Astrocyte (in vitro differentiated cells and primary cell): ENCODE measurements around the gene COL5A1. TPM values are rescaled to one million over a fixed set of nuclear protein-coding genes. Genes with fewer than 3 reads are reported as not detected.

Source experiments
- DNase-seq: peaks from one replicate; pipeline ENCODE4 v3.0.0-alpha.2; 2010; ENCODE audit warnings: low read depth
- FAIRE-seq: peaks from 2 replicates; lab custom pipeline; 2011; peaks lifted over from hg19 to GRCh38; lab: Jason Lieb, UNC
- H2AFZ ChIP-seq: 2 replicates; pipeline ENCODE4 v1.6.0; 2012; ENCODE audit warnings: low read depth, low read length, inconsistent platforms
- H3K27ac ChIP-seq: 2 replicates; pipeline ENCODE4 v1.5.1; 2011; ENCODE audit warnings: low read depth, low read length, inconsistent platforms
- H3K27me3 ChIP-seq: 2 replicates; pipeline ENCODE4 v1.6.0; 2011; ENCODE audit warnings: low read length, inconsistent platforms; ENCODE audit not compliant: insufficient read depth
- H3K36me3 ChIP-seq: 2 replicates; pipeline ENCODE4 v1.5.1; 2011; ENCODE audit warnings: low read length, inconsistent platforms; ENCODE audit not compliant: insufficient read depth
- H3K4me1 ChIP-seq: 2 replicates; pipeline ENCODE4 v1.5.1; 2011; ENCODE audit warnings: low read length, inconsistent platforms; ENCODE audit not compliant: insufficient read depth
- H3K4me2 ChIP-seq: 2 replicates; pipeline ENCODE4 v1.6.0; 2012; ENCODE audit warnings: low read length, inconsistent platforms
- H3K4me3 ChIP-seq: 2 replicates; pipeline ENCODE4 v1.5.1; 2011; ENCODE audit warnings: low read depth, mild to moderate bottlenecking, low read length, inconsistent platforms; ENCODE audit not compliant: insufficient read depth
- H3K79me2 ChIP-seq: 2 replicates; pipeline ENCODE4 v1.6.0; 2012; ENCODE audit warnings: mild to moderate bottlenecking, low read length, inconsistent platforms; ENCODE audit not compliant: insufficient read depth
- H3K9ac ChIP-seq: 2 replicates; pipeline ENCODE4 v1.6.0; 2012; ENCODE audit warnings: mild to moderate bottlenecking, low read length, inconsistent platforms
- H3K9me3 ChIP-seq: 2 replicates; pipeline ENCODE4 v1.5.1; 2012; ENCODE audit warnings: low read depth, mild to moderate bottlenecking, low read length, inconsistent platforms; ENCODE audit not compliant: insufficient read depth
- H4K20me1 ChIP-seq: 2 replicates; pipeline ENCODE4 v1.6.0; 2012; ENCODE audit warnings: low read length, inconsistent platforms; ENCODE audit not compliant: insufficient read depth
- H3K27ac Mint-ChIP-seq: one replicate; pipeline ENCODE4 v1.8.0; 2021; ENCODE audit warnings: mild to moderate bottlenecking, mixed read lengths; ENCODE audit not compliant: unreplicated experiment
- H3K27me3 Mint-ChIP-seq: one replicate; pipeline ENCODE4 v1.8.0; 2021; ENCODE audit warnings: low read depth, mixed read lengths; ENCODE audit not compliant: unreplicated experiment
- H3K36me3 Mint-ChIP-seq: one replicate; pipeline ENCODE4 v1.8.0; 2021; ENCODE audit warnings: low read depth, mixed read lengths; ENCODE audit not compliant: unreplicated experiment
- H3K4me1 Mint-ChIP-seq: one replicate; pipeline ENCODE4 v1.8.0; 2021; ENCODE audit warnings: low read depth, mixed read lengths; ENCODE audit not compliant: unreplicated experiment
- H3K4me3 Mint-ChIP-seq: one replicate; pipeline ENCODE4 v1.8.0; 2021; ENCODE audit warnings: mild to moderate bottlenecking, moderate library complexity, mixed read lengths; ENCODE audit not compliant: unreplicated experiment
- H3K9me3 Mint-ChIP-seq: one replicate; pipeline ENCODE4 v1.8.0; 2021; ENCODE audit warnings: mild to moderate bottlenecking, mixed read lengths; ENCODE audit not compliant: unreplicated experiment
- CTCF ChIP-seq: IDR thresholded peaks from 2 replicates; pipeline ENCODE4 v1.5.1; 2011; ENCODE audit warnings: low read depth, mild to moderate bottlenecking, inconsistent platforms, low read length, moderate library complexity; ENCODE audit not compliant: insufficient read depth
- EZH2 ChIP-seq: IDR thresholded peaks from 2 replicates; pipeline ENCODE4 v1.6.1; 2012; ENCODE audit warnings: mild to moderate bottlenecking, low read length, inconsistent platforms; ENCODE audit not compliant: insufficient read depth
- total RNA-seq: library from RNA; stranded (reverse); gene quantifications from 2 replicates; pipeline ENCODE4 v1.2.1, GENCODE V29; 2021

The COL5A1 gene
- total RNA-seq, 1 donor from 2014 or later = 1,055 TPM

GRCh38 chr9:134756098-134756497, 114.5 kb downstream of the COL5A1 start:
- Histone ChIP-seq H3K4me2 (no peak overlapping the region), H4K20me1 (peaks cover 97% of the 10 kb centered on the region), H3K4me1 (no peaks in the 10 kb centered on the region), H3K9me3 (peaks cover 7% of the 10 kb centered on the region), H2AFZ (no peak overlapping the region), H3K27me3 (no peaks in the 10 kb centered on the region), H3K36me3 (peaks cover 49% of the 10 kb centered on the region), H3K4me3 (no peak overlapping the region), H3K79me2 (peaks cover 48% of the 10 kb centered on the region), H3K9ac (no peak overlapping the region), H3K27ac (no peak overlapping the region)
- no peaks in the 10 kb centered on the region for H3K9me3 Mint-ChIP-seq
- TF ChIP-seq EZH2 (no peak), CTCF (no peak)
- H3K4me1 Mint-ChIP-seq = no peaks in the 10 kb centered on the region
- no peaks in the 10 kb centered on the region for H3K27me3 Mint-ChIP-seq
- FAIRE-seq (no peak), DNase-seq (no peak)
- H3K4me3 Mint-ChIP-seq = no peak overlapping the region
- peaks cover 30% of the 10 kb centered on the region for H3K36me3 Mint-ChIP-seq
- H3K27ac Mint-ChIP-seq = peak overlapping the region; percentile 87

GRCh38 chr9:134757216-134757975, 115.8 kb downstream of the COL5A1 start:
- no peak for TF ChIP-seq EZH2
- no peak for TF ChIP-seq CTCF
- Histone ChIP-seq H3K27me3 (no peaks in the 10 kb centered on the region), H3K36me3 (peaks cover 62% of the 10 kb centered on the region), H3K79me2 (peaks cover 44% of the 10 kb centered on the region), H3K9me3 (peaks cover 7% of the 10 kb centered on the region), H3K27ac (no peak overlapping the region), H2AFZ (no peak overlapping the region), H4K20me1 (peaks cover 99% of the 10 kb centered on the region), H3K4me1 (no peaks in the 10 kb centered on the region), H3K4me2 (no peak overlapping the region), H3K4me3 (no peak overlapping the region), H3K9ac (no peak overlapping the region)
- peaks cover 5% of the 10 kb centered on the region for H3K9me3 Mint-ChIP-seq
- peaks cover 40% of the 10 kb centered on the region for H3K36me3 Mint-ChIP-seq
- H3K4me3 Mint-ChIP-seq = no peak overlapping the region
- FAIRE-seq = no peak
- peak overlapping the region; percentile 72 for H3K27ac Mint-ChIP-seq
- no peaks in the 10 kb centered on the region for H3K4me1 Mint-ChIP-seq
- no peaks in the 10 kb centered on the region for H3K27me3 Mint-ChIP-seq
- DNase-seq = no peak

- Histone ChIP-seq H3K4me1 (no peaks in the 10 kb centered on the region), H3K27ac (no peak overlapping the region), H3K4me2 (no peak overlapping the region), H2AFZ (no peak overlapping the region), H3K36me3 (peaks cover 72% of the 10 kb centered on the region), H4K20me1 (peaks cover 99% of the 10 kb centered on the region), H3K9me3 (peaks cover 7% of the 10 kb centered on the region), H3K79me2 (peaks cover 43% of the 10 kb centered on the region), H3K27me3 (no peaks in the 10 kb centered on the region), H3K4me3 (no peak overlapping the region), H3K9ac (no peak overlapping the region)
- Mint-ChIP-seq H3K4me1 (no peaks in the 10 kb centered on the region), H3K9me3 (peaks cover 8% of the 10 kb centered on the region), H3K4me3 (no peak overlapping the region), H3K27me3 (no peaks in the 10 kb centered on the region), H3K27ac (peak overlapping the region; percentile 72), H3K36me3 (peaks cover 42% of the 10 kb centered on the region)
- TF ChIP-seq EZH2 = no peak
- FAIRE-seq (no peak), DNase-seq (peak; percentile 59)
Observed at GRCh38 chr9:134758949-134759607, 117.5 kb downstream of the COL5A1 start.
